ENCODE measurements around the gene SMIM36. TPM values are rescaled to one million over a fixed set of nuclear protein-coding genes. Genes with fewer than 3 reads are reported as not detected.
"Not testable (repeated sequence)": the region's sequence is repeated elsewhere in the genome, so short reads cannot be mapped to it uniquely, and the experiment has no call there.

Gene SMIM36
- total and polyA plus RNA-seq, 9 donors, result not detected

GRCh38 chr17:55423535-55423934 is 87.7 kb downstream of the SMIM36 start:
- Histone ChIP-seq H3K27ac (no peak overlapping the region), H3K36me3 (no peaks in the 10 kb centered on the region), H3K4me3 (no peak overlapping the region), H3K27me3 (no peaks in the 10 kb centered on the region), H3K4me1 (ENCODE audit: insufficient read depth) (no peaks in the 10 kb centered on the region), H3K9me3 (no peaks in the 10 kb centered on the region)
- 52 to 70% (median 65%) methylated on average over 3 of the region's 3 CpGs for whole genome bisulfite sequencing, 3 donors
- no peak for DNase-seq
- no peak for TF ChIP-seq EP300 (IDR thresholded peaks at IDR 0.05)
- intact Hi-C loops (cut with DNase I), result loop anchor here in 1 of 4 donors (10.0 kb wide), 1 partner anchor 331 kb away; the partner anchor contains the start of gene PCTP

GRCh38 chr17:55422828-55423164 is 88.5 kb downstream of the SMIM36 start:
- WGBS, 3 donors, result 70 to 72% (median 70%) methylated on average over 6 of the region's 6 CpGs
- H3K4me1 ChIP-seq (ENCODE audit: insufficient read depth); H3K9me3 ChIP-seq; H3K36me3 ChIP-seq; DNase-seq; H3K27ac ChIP-seq; H3K27me3 ChIP-seq; H3K4me3 ChIP-seq: not testable (repeated sequence)
- intact Hi-C loops (cut with DNase I), result loop anchor here in 1 of 4 donors (10.0 kb wide), 1 partner anchor 332 kb away; the partner anchor contains the start of gene PCTP

DNA sequence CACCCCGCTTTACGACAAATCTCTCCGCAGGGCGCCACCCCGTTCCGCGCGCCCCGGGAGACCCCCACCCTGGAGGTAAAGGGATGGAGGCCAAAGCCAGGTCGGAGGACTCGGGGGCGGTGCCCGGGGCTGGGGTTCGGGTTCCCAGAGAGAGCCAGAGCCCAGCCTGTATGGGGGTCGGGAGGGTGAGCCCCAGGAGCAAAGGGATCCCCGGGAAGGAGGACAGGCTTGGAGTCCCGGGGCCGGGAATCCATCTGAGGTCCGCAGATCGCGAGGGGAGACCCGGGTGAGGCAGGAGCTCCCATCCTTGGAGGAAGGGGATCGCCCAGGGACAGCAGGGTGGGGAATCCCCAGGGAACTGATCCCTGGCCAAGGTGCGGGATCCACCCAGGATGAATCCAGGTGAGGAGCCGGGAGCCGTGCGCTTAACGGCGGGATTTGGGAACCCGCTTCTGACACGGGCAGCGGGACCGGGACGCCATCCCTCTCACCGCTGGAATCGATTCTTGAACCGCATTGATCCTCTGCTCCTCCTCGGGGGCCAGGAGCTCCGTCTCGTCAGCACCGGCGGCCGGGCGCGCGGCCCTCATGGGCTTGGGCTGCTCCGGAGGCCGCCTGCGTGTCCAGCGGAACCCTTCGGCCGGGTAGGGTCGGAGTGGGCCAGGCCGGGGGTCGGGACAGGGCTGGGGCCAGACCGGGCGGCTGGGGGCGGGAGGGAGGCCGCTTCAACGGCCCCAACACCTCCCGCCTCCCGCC is 89.9 kb downstream of the SMIM36 start, which contains the start of gene MMD:
Gene MMD (minus strand): TSS at position 657 of the 756 bp plus-strand sequence. CDS start 140 bp downstream, at position 517.
- WGBS, 3 donors, result 0 to 1% (median 0%) methylated on average over 50 to 62 of the region's 62 CpGs
- H3K36me3 ChIP-seq, result no peaks in the 10 kb centered on the region
- no peaks in the 10 kb centered on the region for H3K4me1 ChIP-seq (ENCODE audit: insufficient read depth)
- H3K9me3 ChIP-seq, result no peaks in the 10 kb centered on the region
- intact Hi-C loops (cut with DNase I), result loop anchor here in 1 of 4 donors (10.0 kb wide), 1 partner anchor 333 kb away; the partner anchor contains the start of gene PCTP
- TF ChIP-seq CTCF (IDR thresholded peaks at IDR 0.05), result no peak
- peak; percentile 22 for TF ChIP-seq POLR2A (IDR thresholded peaks at IDR 0.05)
- H3K4me3 ChIP-seq, result peak within 1 kb of the TSS; percentile 90
- DNase-seq, result peak in 1 of 5 donors; percentile 26
- H3K27me3 ChIP-seq, result no peaks in the 10 kb centered on the region
- H3K27ac ChIP-seq, result peak within 1 kb of the TSS in 1 of 2 donors; percentile 43

DNA sequence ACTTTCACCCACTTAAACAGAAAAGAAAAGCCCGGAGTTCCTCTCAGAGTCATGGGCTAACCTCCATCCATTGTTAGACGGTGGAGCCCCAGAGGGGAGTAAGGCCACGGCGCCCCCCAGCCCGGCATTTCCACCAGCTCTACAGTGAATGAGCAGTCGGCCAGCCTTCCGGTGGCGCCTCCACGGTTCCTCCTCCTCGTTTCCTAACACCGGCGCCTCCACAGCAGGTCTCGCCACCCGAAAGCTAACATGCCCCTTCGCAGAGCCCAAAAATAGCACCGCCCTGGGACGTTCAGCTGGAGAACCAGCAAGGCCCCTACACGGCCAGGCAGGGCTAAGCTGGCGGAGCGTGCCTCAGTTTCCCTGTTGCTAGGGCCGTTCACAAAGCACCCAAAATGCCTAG is 90.5 kb downstream of the SMIM36 start:
- H3K4me1 ChIP-seq (ENCODE audit: insufficient read depth), result no peaks in the 10 kb centered on the region

More for the DNA sequence above, 90.5 kb downstream of the SMIM36 start:
- TF ChIP-seq EP300 (IDR thresholded peaks at IDR 0.05), result no peak
- TF ChIP-seq POLR2A (IDR thresholded peaks at IDR 0.05), result no peak
- no peak for TF ChIP-seq CTCF (IDR thresholded peaks at IDR 0.05)
- Histone ChIP-seq H3K9me3 (no peaks in the 10 kb centered on the region), H3K36me3 (no peaks in the 10 kb centered on the region), H3K27ac (no peak overlapping the region), H3K27me3 (no peaks in the 10 kb centered on the region), H3K4me3 (peak overlapping the region; percentile 90)
- intact Hi-C loops (cut with DNase I), result loop anchor here in 1 of 4 donors (10.0 kb wide), 1 partner anchor 334 kb away; the partner anchor contains the start of gene PCTP
- WGBS, 3 donors, result 0 to 1% (median 1%) methylated on average over 18 to 21 of the region's 21 CpGs
- DNase-seq, result peak in 4 of 5 donors; percentile 13 to 53 (median 39)
